Stimulated activated CD8-positive, alpha-beta memory T cell treated with anti-CD3 and anti-CD28 coated beads, Interleukin-7, amount 100 ng/mL, for 1 hour (primary cell): ENCODE results near the gene ZFP30.
"Not testable (repeated sequence)": the region's sequence is repeated elsewhere in the genome, so short reads cannot be mapped to it uniquely, and the experiment has no call there.

Experiments used
- DNase-seq, 2 donors: peaks; one replicate each; pipeline ENCODE4 v3.0.0-alpha.2; 2020; ENCODE audit warnings: low read depth in 2 of 2

The ZFP30 gene

GRCh38 chr19:37655301-37655688 lies at the start of gene ZFP30:
Gene ZFP30, minus strand, starts transcription at chr19:37655465. Its CDS starts 7,643 bp downstream, at chr19:37647822.
- peak; percentile 34 to 55 for DNase-seq

- DNase-seq = no peak
Observed at GRCh38 chr19:37699057-37699456, 43.8 kb upstream of the ZFP30 start.

- DNase-seq = no peak
Observed at GRCh38 chr19:37698216-37698615, 43.0 kb upstream of the ZFP30 start.

- no peak for DNase-seq
Observed at GRCh38 chr19:37695144-37695899, 40.1 kb upstream of the ZFP30 start.

GRCh38 chr19:37692956-37693620 lies 37.8 kb upstream of the ZFP30 start:
- DNase-seq = no peak

GRCh38 chr19:37691881-37692504 lies 36.7 kb upstream of the ZFP30 start:
- peak; percentile 32 to 61 for DNase-seq

GRCh38 chr19:37683520-37683919 lies 28.3 kb upstream of the ZFP30 start:
- no peak for DNase-seq

GRCh38 chr19:37669450-37669914 lies 14.2 kb upstream of the ZFP30 start:
- no peak for DNase-seq

GRCh38 chr19:37657157-37657556 lies 1.9 kb upstream of the ZFP30 start:
- not testable (repeated sequence) for DNase-seq

- DNase-seq = peak; percentile 51 to 63
Observed at GRCh38 chr19:37655689-37656371, 565 bp upstream of the ZFP30 start.

- DNase-seq = no peak
Observed at GRCh38 chr19:37654629-37655300, 500 bp downstream of the ZFP30 start.

- DNase-seq = no peak
Observed at GRCh38 chr19:37654118-37654517, 1.1 kb downstream of the ZFP30 start.

- no peak for DNase-seq
Observed at GRCh38 chr19:37635076-37636056, 19.9 kb downstream of the ZFP30 start.

- DNase-seq = peak; percentile 13 to 31
Observed at GRCh38 chr19:37594982-37595382, 60.3 kb downstream of the ZFP30 start.

- peak; percentile 81 to 83 for DNase-seq
Observed at GRCh38 chr19:37594304-37594981, 60.8 kb downstream of the ZFP30 start, which contains the start of the genes ZNF540 and ZNF571. Gene ZNF540, plus strand, starts transcription at chr19:37594876. Its CDS starts 3,572 bp downstream, at chr19:37598448. Gene ZNF571, minus strand, starts transcription at chr19:37594792. Its CDS starts 8,116 bp downstream, at chr19:37586676.

- DNase-seq = no peak
Observed at GRCh38 chr19:37593996-37594303, 61.3 kb downstream of the ZFP30 start.

- DNase-seq = no peak
Observed at GRCh38 chr19:37583340-37583739, 71.9 kb downstream of the ZFP30 start.

GRCh38 chr19:37572203-37572602 lies 83.1 kb downstream of the ZFP30 start:
- DNase-seq = no peak

GRCh38 chr19:37565370-37565669 lies 89.9 kb downstream of the ZFP30 start:
- DNase-seq = no peak
